Erythroblast (primary cell): ENCODE data around the gene SPOCD1.

Source experiments
- GATA1 ChIP-seq: IDR thresholded peaks from 2 replicates; pipeline ENCODE4 v1.6.1; 2011; ENCODE audit warnings: low read depth, mild to moderate bottlenecking, control low read depth, low read length, moderate library complexity
- POLR2A ChIP-seq: IDR thresholded peaks from 2 replicates; pipeline ENCODE4 v1.6.1; 2011; ENCODE audit warnings: mild to moderate bottlenecking, low read length

DNA sequence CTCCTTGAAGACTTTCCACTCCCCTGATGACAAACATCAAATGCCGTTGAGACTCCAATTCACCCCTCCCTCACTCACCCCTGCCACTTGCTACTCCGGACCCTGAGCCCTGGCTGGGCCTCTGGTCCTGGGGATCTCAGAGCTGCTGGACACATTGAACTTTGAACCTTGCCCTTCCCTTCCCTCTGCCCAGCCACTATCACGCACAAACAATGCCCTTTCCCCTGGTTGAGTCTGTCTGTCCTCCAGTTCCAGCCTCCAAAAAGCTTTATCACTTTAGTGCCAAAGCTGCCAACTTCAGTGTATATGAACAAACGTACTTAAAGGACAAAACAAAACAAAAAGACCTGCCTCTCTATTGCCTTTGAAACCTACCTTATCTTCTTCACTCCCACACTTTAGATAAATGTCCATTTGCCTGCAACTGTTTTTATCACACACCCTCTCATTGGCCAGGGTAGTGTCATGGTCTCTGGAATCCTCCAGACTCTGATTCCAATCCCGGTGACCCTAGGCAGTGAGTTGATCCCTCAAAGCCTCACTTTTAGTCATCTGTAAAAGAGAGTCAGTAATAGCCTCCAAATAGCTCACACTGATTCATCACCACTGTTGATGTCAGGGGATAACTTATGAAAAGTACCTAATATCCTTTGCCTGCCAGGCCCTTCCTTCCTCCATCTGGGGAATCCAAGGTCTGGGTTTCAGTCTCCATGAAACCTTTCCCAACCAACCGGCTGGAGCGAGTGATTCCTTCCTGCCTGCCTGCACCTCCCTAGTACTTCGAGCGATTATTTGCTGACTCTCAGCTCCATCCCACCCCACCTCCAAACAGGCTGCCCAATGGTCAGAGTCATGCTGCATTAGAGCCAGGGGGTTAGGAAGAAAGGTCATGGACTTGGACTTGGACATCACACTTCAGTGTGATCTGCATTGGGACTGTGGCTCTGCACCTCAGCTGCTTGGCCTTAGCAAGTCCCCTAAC is 15.9 kb upstream of the SPOCD1 start:
- no peak for TF ChIP-seq POLR2A
- TF ChIP-seq GATA1: no peak
